Cardiac muscle cell (in vitro differentiated cells and primary cell): ENCODE measurements around the gene TRABD2B. TPM values are rescaled to one million over a fixed set of nuclear protein-coding genes. Genes with fewer than 3 reads are reported as not detected.

Experiments used
- polyA plus RNA-seq: library from polyadenylated mRNA; unstranded; fragments of >200 nt; fragmentation: Nextera tagmentation; extraction: Ambion mirVana; gene quantifications from 2 replicates; pipeline ENCODE4 v1.2.1, GENCODE V29; 2016
- total RNA-seq: library from RNA; depleted of rRNA; stranded (reverse); fragments of >200 nt; gene quantifications from 2 replicates; pipeline ENCODE4 v1.2.3, GENCODE V29; 2016

Gene TRABD2B
- total and polyA plus RNA-seq, 2 experiments from 2014 or later = 0.60 to 0.82 TPM

Other genes with a start within 250 kb of the TRABD2B start
- gene SLC5A9, start 225.3 kb upstream of the TRABD2B start, total RNA-seq = 0.18 and 0.83 TPM in 2 replicates
- 0.07 TPM in 1 of 2 replicates, not detected in the other for gene SLC5A9, start 225.3 kb upstream of the TRABD2B start, polyA plus RNA-seq